ENCODE data around the gene SLC20A1.
"Not testable (repeated sequence)": the region's sequence is repeated elsewhere in the genome, so short reads cannot be mapped to it uniquely, and the experiment has no call there.

SLC20A1 gene

GRCh38 chr2:112645310-112646101, at the start of gene SLC20A1:
Gene SLC20A1 (plus strand): TSS chr2:112645939. CDS start chr2:112646829, 890 bp downstream.
- TF ChIP-seq ZNF274 (IDR thresholded peaks at IDR 0.05; ENCODE audit: low read depth, low read length), result no peak
- H3K4me3 ChIP-seq (ENCODE audit: low read length), result peak within 1 kb of the TSS; percentile 94

- H3K4me3 ChIP-seq (ENCODE audit: low read length), result no peak overlapping the region
- TF ChIP-seq ZNF274 (IDR thresholded peaks at IDR 0.05; ENCODE audit: low read depth, low read length), result no peak
These were observed 48.0 kb upstream of the SLC20A1 start for GRCh38 chr2:112597537-112598322.

GRCh38 chr2:112600634-112601033, 45.1 kb upstream of the SLC20A1 start:
- no peak overlapping the region for H3K4me3 ChIP-seq (ENCODE audit: low read length)
- no peak for TF ChIP-seq ZNF274 (IDR thresholded peaks at IDR 0.05; ENCODE audit: low read depth, low read length)

GRCh38 chr2:112601754-112602153, 44.0 kb upstream of the SLC20A1 start:
- TF ChIP-seq ZNF274 (IDR thresholded peaks at IDR 0.05; ENCODE audit: low read depth, low read length), result no peak
- no peak overlapping the region for H3K4me3 ChIP-seq (ENCODE audit: low read length)

GRCh38 chr2:112602917-112603316, 42.8 kb upstream of the SLC20A1 start:
- no peak overlapping the region for H3K4me3 ChIP-seq (ENCODE audit: low read length)
- no peak for TF ChIP-seq ZNF274 (IDR thresholded peaks at IDR 0.05; ENCODE audit: low read depth, low read length)

GRCh38 chr2:112603731-112604130, 42.0 kb upstream of the SLC20A1 start:
- H3K4me3 ChIP-seq (ENCODE audit: low read length), result no peak overlapping the region
- TF ChIP-seq ZNF274 (IDR thresholded peaks at IDR 0.05; ENCODE audit: low read depth, low read length), result no peak

- no peak overlapping the region for H3K4me3 ChIP-seq (ENCODE audit: low read length)
- TF ChIP-seq ZNF274 (IDR thresholded peaks at IDR 0.05; ENCODE audit: low read depth, low read length), result no peak
These were observed 40.8 kb upstream of the SLC20A1 start for GRCh38 chr2:112604952-112605351.

- H3K4me3 ChIP-seq (ENCODE audit: low read length), result no peak overlapping the region
- no peak for TF ChIP-seq ZNF274 (IDR thresholded peaks at IDR 0.05; ENCODE audit: low read depth, low read length)
These were observed 39.8 kb upstream of the SLC20A1 start for GRCh38 chr2:112605926-112606325.

- no peak overlapping the region for H3K4me3 ChIP-seq (ENCODE audit: low read length)
- no peak for TF ChIP-seq ZNF274 (IDR thresholded peaks at IDR 0.05; ENCODE audit: low read depth, low read length)
These were observed 39.2 kb upstream of the SLC20A1 start for GRCh38 chr2:112606547-112606946.

GRCh38 chr2:112607680-112608438, 37.9 kb upstream of the SLC20A1 start:
- TF ChIP-seq ZNF274 (IDR thresholded peaks at IDR 0.05; ENCODE audit: low read depth, low read length), result no peak
- no peak overlapping the region for H3K4me3 ChIP-seq (ENCODE audit: low read length)

GRCh38 chr2:112609320-112609719, 36.4 kb upstream of the SLC20A1 start:
- H3K4me3 ChIP-seq (ENCODE audit: low read length), result not testable (repeated sequence)

- H3K4me3 ChIP-seq (ENCODE audit: low read length), result not testable (repeated sequence)
These were observed 33.5 kb upstream of the SLC20A1 start for GRCh38 chr2:112612283-112612682.

GRCh38 chr2:112614201-112614840, 31.4 kb upstream of the SLC20A1 start:
- no peak overlapping the region for H3K4me3 ChIP-seq (ENCODE audit: low read length)
- no peak for TF ChIP-seq ZNF274 (IDR thresholded peaks at IDR 0.05; ENCODE audit: low read depth, low read length)

- no peak overlapping the region for H3K4me3 ChIP-seq (ENCODE audit: low read length)
- no peak for TF ChIP-seq ZNF274 (IDR thresholded peaks at IDR 0.05; ENCODE audit: low read depth, low read length)
These were observed 30.7 kb upstream of the SLC20A1 start for GRCh38 chr2:112615051-112615450.

GRCh38 chr2:112615798-112616197, 29.9 kb upstream of the SLC20A1 start:
- H3K4me3 ChIP-seq (ENCODE audit: low read length), result not testable (repeated sequence)

Measured in GM08714 (cell line).